Stimulated activated CD8-positive, alpha-beta memory T cell treated with anti-CD3 and anti-CD28 coated beads, Interleukin-15, amount 100 ng/mL, for 48 hours (primary cell): ENCODE data around the gene ZNF611.
"Not testable (repeated sequence)": the region's sequence is repeated elsewhere in the genome, so short reads cannot be mapped to it uniquely, and the experiment has no call there.

Experiments
- DNase-seq, 2 donors: peaks; one replicate each; pipeline ENCODE4 v3.0.0-alpha.2; 2020; ENCODE audit warnings: low read depth in 2 of 2

Gene ZNF611

GRCh38 chr19:52681216-52681615, 53.6 kb downstream of the ZNF611 start:
- DNase-seq, result not testable (repeated sequence)

- no peak for DNase-seq
Measured at GRCh38 chr19:52679598-52679997, 55.2 kb downstream of the ZNF611 start.

- not testable (repeated sequence) for DNase-seq
Measured at GRCh38 chr19:52675239-52675638, 59.6 kb downstream of the ZNF611 start.

GRCh38 chr19:52673014-52673413, 61.8 kb downstream of the ZNF611 start:
- DNase-seq, result no peak

GRCh38 chr19:52670046-52670445, 64.8 kb downstream of the ZNF611 start:
- DNase-seq, result no peak

GRCh38 chr19:52669586-52669985, 65.3 kb downstream of the ZNF611 start:
- no peak for DNase-seq

GRCh38 chr19:52667972-52668371, 66.9 kb downstream of the ZNF611 start:
- no peak for DNase-seq

GRCh38 chr19:52666506-52666905, 68.3 kb downstream of the ZNF611 start:
- DNase-seq, result no peak

- no peak for DNase-seq
Measured at GRCh38 chr19:52665529-52665928, 69.3 kb downstream of the ZNF611 start.

GRCh38 chr19:52665027-52665426, 69.8 kb downstream of the ZNF611 start:
- no peak for DNase-seq

GRCh38 chr19:52664461-52664860, 70.4 kb downstream of the ZNF611 start:
- no peak for DNase-seq

- DNase-seq, result no peak
Measured at GRCh38 chr19:52662631-52663030, 72.2 kb downstream of the ZNF611 start.

GRCh38 chr19:52660981-52661380, 73.9 kb downstream of the ZNF611 start:
- DNase-seq, result no peak

GRCh38 chr19:52659013-52659412, 75.8 kb downstream of the ZNF611 start:
- no peak for DNase-seq

- no peak for DNase-seq
Measured at GRCh38 chr19:52658595-52658994, 76.2 kb downstream of the ZNF611 start.

- no peak for DNase-seq
Measured at GRCh38 chr19:52653161-52653560, 81.7 kb downstream of the ZNF611 start.
